Testis (tissue), 3 donors: ENCODE results near the gene PEMT. TPM values are rescaled to one million over a fixed set of nuclear protein-coding genes. Genes with fewer than 3 reads are reported as not detected.

Experiments used
- DNase-seq: peaks from one replicate; pipeline ENCODE4 v3.0.0-alpha.2; 2019
- H3K27ac ChIP-seq, 2 donors: fragments of 200-600 bp; sonication (generic); one replicate each; pipeline ENCODE4 v1.5.1; 2019
- H3K27me3 ChIP-seq: fragments of 200-600 bp; sonication (generic); one replicate; pipeline ENCODE4 v1.5.1; 2019
- H3K36me3 ChIP-seq: fragments of 200-600 bp; sonication (generic); one replicate; pipeline ENCODE4 v1.5.1; 2017; ENCODE audit warnings: low read depth; ENCODE audit errors: missing control alignments
- H3K4me1 ChIP-seq: fragments of 200-600 bp; sonication (generic); one replicate; pipeline ENCODE4 v1.5.1; 2019
- H3K4me3 ChIP-seq, 2 donors: fragments of 200-600 bp; sonication (generic); one replicate each; pipeline ENCODE4 v1.5.1; 2017 to 2019
- H3K9me3 ChIP-seq: fragments of 200-600 bp; sonication (generic); one replicate; pipeline ENCODE4 v1.5.1; 2017
- CTCF ChIP-seq, 3 experiments: fragments of 450-650 bp in 2 of 3; fragments of 200-600 bp in 1 of 3; sonication (generic) in 1 of 3; IDR thresholded peaks; one replicate each; pipeline ENCODE4 v1.5.1; 2016 to 2019; ENCODE audit warnings: antibody characterized with exemption in 3 of 3, mild to moderate bottlenecking in 2 of 3, moderate library complexity in 1 of 3
- POLR2A ChIP-seq: fragments of 450-650 bp; IDR thresholded peaks from one replicate; pipeline ENCODE4 v1.6.1; 2017; ENCODE audit warnings: antibody characterized with exemption, mild to moderate bottlenecking, moderate library complexity
- WGBS, 2 donors: methylation state at CpG; one replicate each; pipeline ENCODE4 v1.1.5; 2018; 5-methylcytosine and 5-hydroxymethylcytosine counted together
- intact Hi-C: fragments of 100-400 bp; cut with DNase I; formaldehyde crosslinking; loops from one replicate; pipeline ENCODE4 v1.15.1; 2023; ENCODE audit warnings: low total_unique reads
- polyA plus RNA-seq: library from polyadenylated mRNA; stranded (reverse); fragments of 350-450 nt; fragmentation: Illumina TruSeq; extraction: RNeasy Lipid Tissue Mini Kit (QIAGEN cat#74804); gene quantifications from one replicate; pipeline ENCODE4 v1.2.3, GENCODE V29; 2014; ENCODE audit warnings: low read depth, low replicate concordance; ENCODE audit not compliant: insufficient read depth
- total RNA-seq, 2 donors: library from RNA; depleted of rRNA; stranded (reverse); fragments of >200 nt; gene quantifications; one replicate each; pipeline ENCODE4 v1.2.3, GENCODE V29; 2016

The PEMT gene
- total and polyA plus RNA-seq, 3 donors from 2014 or later, result 66.0 to 120 (median 83.1) TPM

DNA sequence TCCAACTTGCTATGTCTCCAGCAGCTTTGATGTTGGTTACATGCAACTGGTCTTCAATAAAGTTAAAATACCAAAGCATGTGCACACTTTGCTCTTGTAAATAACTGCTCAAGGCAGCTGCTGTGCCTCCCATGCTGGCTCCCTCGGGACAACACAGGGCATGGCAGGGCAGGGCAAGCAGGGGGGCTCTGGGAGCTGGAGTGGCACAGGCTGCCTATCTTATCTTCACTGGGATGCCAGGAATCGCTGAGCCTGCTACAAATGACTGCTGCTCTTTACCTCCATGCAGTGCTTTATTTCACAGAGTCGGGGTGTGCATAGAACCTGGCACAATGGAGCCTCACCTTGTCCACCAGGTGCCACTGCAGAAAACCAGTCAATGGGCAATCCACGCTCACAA lies 21.8 kb downstream of the PEMT start:
- Histone ChIP-seq H3K36me3 (no peaks in the 10 kb centered on the region), H3K27ac (peak overlapping the region; percentile 19 to 86), H3K9me3 (no peaks in the 10 kb centered on the region), H3K4me3 (no peak overlapping the region), H3K27me3 (no peaks in the 10 kb centered on the region), H3K4me1 (peaks cover 89% of the 10 kb centered on the region)
- no peak for TF ChIP-seq CTCF (IDR thresholded peaks at IDR 0.05)
- no peak for TF ChIP-seq POLR2A
- intact Hi-C loops, result loop anchor here (10.0 kb wide), 1 partner anchor 75 kb away; the partner anchor contains the start of gene RASD1
- DNase-seq, result peak; percentile 70
- WGBS, 2 donors, result 58 to 66% methylated on average over 2 to 4 of the region's 4 CpGs

GRCh38 chr17:17568772-17569195 lies 22.7 kb downstream of the PEMT start:
- Histone ChIP-seq H3K9me3 (no peaks in the 10 kb centered on the region), H3K36me3 (no peaks in the 10 kb centered on the region), H3K27ac (peak overlapping the region; percentile 63 to 86), H3K27me3 (no peaks in the 10 kb centered on the region), H3K4me1 (peaks cover 90% of the 10 kb centered on the region), H3K4me3 (no peak overlapping the region)
- intact Hi-C loops, result loop anchor here (10.0 kb wide), 1 partner anchor 74 kb away; the partner anchor contains the start of gene RASD1
- peak; percentile 60 to 69 (median 65) for TF ChIP-seq CTCF (IDR thresholded peaks at IDR 0.05)
- no peak for TF ChIP-seq POLR2A
- peak; percentile 86 for DNase-seq
- 53 to 60% methylated on average over 4 to 6 of the region's 6 CpGs for WGBS, 2 donors

- intact Hi-C loops, result loop anchor here (10.0 kb wide), 1 partner anchor 73 kb away; the partner anchor contains the start of gene RASD1
- H3K27ac ChIP-seq, result peak overlapping the region; percentile 65 to 86
- no peaks in the 10 kb centered on the region for H3K36me3 ChIP-seq
- DNase-seq, result peak; percentile 81
- WGBS, 2 donors, result 26 to 40% methylated on average over 2 to 7 of the region's 7 CpGs
- H3K27me3 ChIP-seq, result no peaks in the 10 kb centered on the region
- no peak overlapping the region for H3K4me3 ChIP-seq
- TF ChIP-seq POLR2A, result no peak
- TF ChIP-seq CTCF (IDR thresholded peaks at IDR 0.05), result no peak
- H3K4me1 ChIP-seq, result peaks cover 85% of the 10 kb centered on the region
- H3K9me3 ChIP-seq, result no peaks in the 10 kb centered on the region
These were observed 23.9 kb downstream of the PEMT start for GRCh38 chr17:17567631-17568030.

DNA sequence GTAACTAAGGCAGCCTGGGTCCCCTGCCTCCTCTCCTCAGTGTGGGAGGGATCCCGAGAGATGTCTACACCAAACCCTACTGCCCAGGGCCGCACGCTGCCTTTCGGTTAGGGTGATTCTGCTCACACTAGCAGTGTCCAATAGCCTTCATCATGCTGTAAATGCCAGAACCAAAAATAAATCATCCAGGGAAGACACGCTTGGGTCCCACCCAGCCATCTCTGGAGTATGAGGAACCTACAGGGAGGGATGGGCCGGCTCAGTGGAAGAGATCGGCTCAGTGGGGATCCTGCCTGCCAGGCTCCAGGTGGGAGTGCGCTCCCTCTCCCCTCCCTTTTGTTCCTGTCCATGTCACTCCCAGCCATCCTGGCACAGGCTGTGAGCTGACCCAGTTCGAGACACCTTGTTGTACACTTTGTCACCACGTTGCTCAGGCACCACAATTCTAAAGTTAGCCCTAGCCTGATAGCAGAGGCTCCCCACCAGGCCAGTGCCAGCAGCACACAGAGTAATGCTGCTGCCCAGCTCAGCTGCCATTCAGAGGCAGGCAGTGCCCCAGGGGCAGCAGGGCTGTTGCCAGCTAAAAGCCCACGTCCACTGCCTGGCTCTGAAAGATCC lies 24.5 kb downstream of the PEMT start:
- no peak for DNase-seq
- H3K27me3 ChIP-seq, result no peaks in the 10 kb centered on the region
- no peaks in the 10 kb centered on the region for H3K9me3 ChIP-seq
- WGBS, 2 donors, result 53% methylated on average over 7 to 11 of the region's 11 CpGs
- no peak overlapping the region for H3K4me3 ChIP-seq
- TF ChIP-seq CTCF (IDR thresholded peaks at IDR 0.05) (no peak), POLR2A (no peak)
- no peaks in the 10 kb centered on the region for H3K36me3 ChIP-seq
- intact Hi-C loops, result loop anchor here (10.0 kb wide), 1 partner anchor 72 kb away; the partner anchor contains the start of gene RASD1
- peaks cover 79% of the 10 kb centered on the region for H3K4me1 ChIP-seq
- H3K27ac ChIP-seq, result peak overlapping the region; percentile 65 to 86
